Kidney (tissue), 14 donors: ENCODE data around the gene TLK2. TPM values are rescaled to one million over a fixed set of nuclear protein-coding genes. Genes with fewer than 3 reads are reported as not detected.

Source experiments
- DNase-seq, 5 donors: peaks; one replicate each; pipeline ENCODE4 v3.0.0-alpha.2; 2013 to 2020
- FAIRE-seq: peaks from 2 replicates; lab custom pipeline; 2012; peaks lifted over from hg19 to GRCh38; lab: Jason Lieb, UNC
- H3K27ac ChIP-seq, 2 donors: one replicate each; pipeline ENCODE4 v1.7.0; 2013; ENCODE audit warnings: low read depth in 2 of 2, low read length in 2 of 2, inconsistent platforms in 1 of 2
- H3K27me3 ChIP-seq: one replicate; pipeline ENCODE4 v1.7.1; 2013; ENCODE audit warnings: low read length, inconsistent platforms; ENCODE audit not compliant: control insufficient read depth, insufficient read depth
- H3K36me3 ChIP-seq, 3 donors: one replicate each; pipeline versions ENCODE4 v1.7.0 to v1.7.1; 2013; ENCODE audit warnings: low read length in 3 of 3, control low read depth in 1 of 3, inconsistent platforms in 1 of 3; ENCODE audit not compliant: insufficient read depth in 3 of 3, control insufficient read depth in 2 of 3
- H3K4me1 ChIP-seq, 3 donors: one replicate each; pipeline versions ENCODE4 v1.7.0 to v1.7.1; 2013; ENCODE audit warnings: low read length in 3 of 3, inconsistent platforms in 1 of 3, low read depth in 1 of 3; ENCODE audit not compliant: control insufficient read depth in 2 of 3, insufficient read depth in 2 of 3
- H3K4me3 ChIP-seq, 3 donors: one replicate each; pipeline versions ENCODE4 v1.7.0 to v1.8.1; 2013; ENCODE audit warnings: low read length in 3 of 3, control low read depth in 1 of 3, inconsistent platforms in 1 of 3
- H3K9ac ChIP-seq, 3 donors: one replicate each; pipeline versions ENCODE4 v1.7.0 to v1.7.1; 2013; ENCODE audit warnings: low read length in 3 of 3, control low read depth in 1 of 3, inconsistent platforms in 1 of 3
- H3K9me3 ChIP-seq, 3 donors: one replicate each; pipeline versions ENCODE4 v1.7.0 to v1.7.1; 2013; ENCODE audit warnings: low read length in 3 of 3, control low read depth in 1 of 3, inconsistent platforms in 1 of 3; ENCODE audit not compliant: control insufficient read depth in 2 of 3, insufficient read depth in 1 of 3
- intact Hi-C: fragments of 100-400 bp; cut with DNase I; formaldehyde crosslinking; loops from one replicate; pipeline ENCODE4 v1.11.1; 2022
- polyA plus RNA-seq: library from polyadenylated mRNA; stranded (reverse); fragments of 350-450 nt; fragmentation: Illumina TruSeq; extraction: RNeasy Lipid Tissue Mini Kit (QIAGEN cat#74804); gene quantifications from one replicate; pipeline ENCODE4 v1.2.3, GENCODE V29; 2014; ENCODE audit warnings: low read depth, low replicate concordance; ENCODE audit not compliant: insufficient read depth
- total RNA-seq: library from RNA; stranded (reverse); fragmentation: NEBNext Ultra II Directional; extraction: Animal tissue kit (Norgen Biotek cat#: 25700); gene quantifications from one replicate; pipeline ENCODE4 v1.2.1, GENCODE V29; 2021
- TF ChIP-seq, protein P1 (sequence below): IDR thresholded peaks from 3 replicates; pipeline ENCODE4 v1.5.1; 2012; ENCODE audit warnings: mild to moderate bottlenecking, moderate library complexity, borderline replicate concordance; ENCODE audit not compliant: insufficient read depth; ENCODE audit errors: extremely low read depth
- donor health status: control.
- donor health status: control.
- donor health status: control.
- donor health status: control.
- donor health status: control.
- donor health status: DM: yes; HTN: yes; CAD: no.
- donor health status: Normal renal cell carcinoma (clear cell type).

Gene TLK2
- total and polyA plus RNA-seq, 2 donors from 2014 or later = 15.6 to 43.0 TPM

- no peaks in the 10 kb centered on the region for H3K9me3 ChIP-seq
- H3K9ac ChIP-seq = no peak overlapping the region
- H3K27me3 ChIP-seq = no peaks in the 10 kb centered on the region
- no peak for FAIRE-seq
- H3K36me3 ChIP-seq = peaks cover 10 to 33% (median 13%) of the 10 kb centered on the region in 3 donors
- H3K4me1 ChIP-seq = peaks cover 0 to 6% (median 0%) of the 10 kb centered on the region in 3 donors
- intact Hi-C loops = no loop called here
- DNase-seq = no peak
- TF ChIP-seq, protein P1, sequence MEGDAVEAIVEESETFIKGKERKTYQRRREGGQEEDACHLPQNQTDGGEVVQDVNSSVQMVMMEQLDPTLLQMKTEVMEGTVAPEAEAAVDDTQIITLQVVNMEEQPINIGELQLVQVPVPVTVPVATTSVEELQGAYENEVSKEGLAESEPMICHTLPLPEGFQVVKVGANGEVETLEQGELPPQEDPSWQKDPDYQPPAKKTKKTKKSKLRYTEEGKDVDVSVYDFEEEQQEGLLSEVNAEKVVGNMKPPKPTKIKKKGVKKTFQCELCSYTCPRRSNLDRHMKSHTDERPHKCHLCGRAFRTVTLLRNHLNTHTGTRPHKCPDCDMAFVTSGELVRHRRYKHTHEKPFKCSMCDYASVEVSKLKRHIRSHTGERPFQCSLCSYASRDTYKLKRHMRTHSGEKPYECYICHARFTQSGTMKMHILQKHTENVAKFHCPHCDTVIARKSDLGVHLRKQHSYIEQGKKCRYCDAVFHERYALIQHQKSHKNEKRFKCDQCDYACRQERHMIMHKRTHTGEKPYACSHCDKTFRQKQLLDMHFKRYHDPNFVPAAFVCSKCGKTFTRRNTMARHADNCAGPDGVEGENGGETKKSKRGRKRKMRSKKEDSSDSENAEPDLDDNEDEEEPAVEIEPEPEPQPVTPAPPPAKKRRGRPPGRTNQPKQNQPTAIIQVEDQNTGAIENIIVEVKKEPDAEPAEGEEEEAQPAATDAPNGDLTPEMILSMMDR = no peak
- H3K4me3 ChIP-seq = no peak overlapping the region
- no peak overlapping the region for H3K27ac ChIP-seq
Observed at GRCh38 chr17:62597150-62597549, 118.5 kb downstream of the TLK2 start.

DNA sequence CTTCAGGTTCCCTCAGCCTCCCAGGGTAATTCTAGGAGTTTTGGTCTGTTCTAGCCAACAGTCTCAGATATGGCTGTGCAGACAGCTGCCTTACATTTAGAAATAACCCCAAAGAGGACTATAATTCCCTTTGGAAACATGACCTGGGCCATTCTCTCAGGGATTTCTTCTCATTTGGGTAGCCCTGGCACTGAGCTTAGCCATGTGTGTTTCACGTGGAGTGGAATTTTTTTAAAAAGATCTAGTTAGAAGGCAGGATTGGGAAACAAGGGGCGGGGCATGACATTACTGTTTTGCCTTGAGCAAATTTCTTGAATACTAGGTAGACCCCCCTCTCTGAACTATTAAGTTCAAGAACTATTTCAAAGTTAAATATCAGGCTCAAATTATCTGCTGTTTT lies 119.3 kb downstream of the TLK2 start:
- Histone ChIP-seq H3K36me3 (peaks cover 9 to 41% (median 17%) of the 10 kb centered on the region in 3 donors), H3K9ac (no peak overlapping the region), H3K27me3 (no peaks in the 10 kb centered on the region), H3K27ac (no peak overlapping the region), H3K4me1 (peaks cover 0 to 6% (median 0%) of the 10 kb centered on the region in 3 donors), H3K4me3 (no peak overlapping the region), H3K9me3 (no peaks in the 10 kb centered on the region)
- DNase-seq = no peak
- no peak for FAIRE-seq
- intact Hi-C loops = no loop called here
- TF ChIP-seq, protein P1 = no peak

- FAIRE-seq = no peak
- DNase-seq = no peak
Observed at GRCh38 chr17:62599964-62600657, 121.5 kb downstream of the TLK2 start.

More at GRCh38 chr17:62599964-62600657, 121.5 kb downstream of the TLK2 start:
- Histone ChIP-seq H3K36me3 (peaks cover 9 to 40% (median 18%) of the 10 kb centered on the region in 3 donors), H3K9ac (no peak overlapping the region), H3K27ac (no peak overlapping the region), H3K4me3 (no peak overlapping the region), H3K27me3 (no peaks in the 10 kb centered on the region), H3K9me3 (no peaks in the 10 kb centered on the region), H3K4me1 (peaks cover 0 to 6% (median 0%) of the 10 kb centered on the region in 3 donors)
- TF ChIP-seq, protein P1 = no peak
- intact Hi-C loops = no loop called here
